WTC11 (cell line): ENCODE measurements around the gene MYO16. TPM values are rescaled to one million over a fixed set of nuclear protein-coding genes. Genes with fewer than 3 reads are reported as not detected.

Experiments
- ATAC-seq: fragments of 200-7000 bp; cut with Tn5 transposase; 2 replicates; pipeline ENCODE4 v1.10.0; 2021; ENCODE audit warnings: mild to moderate bottlenecking, moderate library complexity
- CTCF ChIA-PET: fragments of 300-600 bp; sonication (Branson Sonifier 250); formaldehyde crosslinking; loops from one replicate; lab custom pipeline; 2021; ENCODE audit warnings: antibody characterized with exemption; lab: Charles Lee
- POLR2A ChIA-PET: fragments of 350-600 bp; sonication (Branson Sonifier 250); formaldehyde crosslinking; loops from one replicate; lab custom pipeline; 2021; ENCODE audit warnings: antibody characterized with exemption; lab: Charles Lee
- DNase-seq: peaks from one replicate; pipeline ENCODE4 v3.0.0; 2021; ENCODE audit warnings: low spot score
- H3K27ac Mint-ChIP-seq: 2 replicates; pipeline ENCODE4 v1.8.0; 2021; ENCODE audit warnings: mixed read lengths
- H3K27me3 Mint-ChIP-seq: 2 replicates; pipeline ENCODE4 v1.8.0; 2021; ENCODE audit warnings: low read depth, mild to moderate bottlenecking, moderate library complexity, mixed read lengths
- H3K36me3 Mint-ChIP-seq: 2 replicates; pipeline ENCODE4 v1.8.0; 2021; ENCODE audit warnings: mixed read lengths
- H3K4me1 Mint-ChIP-seq: 2 replicates; pipeline ENCODE4 v1.8.0; 2022; ENCODE audit warnings: mixed read lengths
- H3K4me3 Mint-ChIP-seq: 2 replicates; pipeline ENCODE4 v1.8.0; 2021; ENCODE audit warnings: mild to moderate bottlenecking, moderate library complexity, mixed read lengths
- H3K9me3 Mint-ChIP-seq: 2 replicates; pipeline ENCODE4 v1.8.0; 2021; ENCODE audit warnings: mixed read lengths
- ATF1 ChIP-seq: sonication (generic); formaldehyde crosslinking; IDR thresholded peaks from 2 replicates; pipeline ENCODE4 v1.8.1; 2023; ENCODE audit warnings: mild to moderate bottlenecking, moderate library complexity, missing genetic modification reagents
- EMX1 ChIP-seq: fragments of 250-450 bp; sonication (Bioruptor Pico); IDR thresholded peaks from 2 replicates; pipeline ENCODE4 v1.8.0; 2021; ENCODE audit warnings: mild to moderate bottlenecking
- ETV6 ChIP-seq: sonication (generic); formaldehyde crosslinking; IDR thresholded peaks from 2 replicates; pipeline ENCODE4 v1.8.1; 2022; ENCODE audit warnings: mild to moderate bottlenecking, missing genetic modification reagents
- IRF2 ChIP-seq: sonication (generic); formaldehyde crosslinking; IDR thresholded peaks from 2 replicates; pipeline ENCODE4 v1.8.0; 2022; ENCODE audit warnings: low read depth, missing genetic modification reagents, borderline replicate concordance
- JAZF1 ChIP-seq: fragments of 250-450 bp; sonication (Bioruptor Pico); IDR thresholded peaks from 2 replicates; pipeline ENCODE4 v1.9.0; 2021; ENCODE audit warnings: moderate library complexity, mild to moderate bottlenecking, inconsistent platforms
- JUN ChIP-seq: sonication (generic); formaldehyde crosslinking; IDR thresholded peaks from 2 replicates; pipeline ENCODE4 v1.8.0; 2023; ENCODE audit warnings: mild to moderate bottlenecking, missing genetic modification reagents
- MXD4 ChIP-seq: fragments of 250-450 bp; sonication (Bioruptor Pico); IDR thresholded peaks from 2 replicates; pipeline ENCODE4 v1.8.0; 2021; ENCODE audit warnings: mild to moderate bottlenecking, moderate library complexity, borderline replicate concordance
- NFATC4 ChIP-seq: fragments of 250-450 bp; sonication (Bioruptor Pico); IDR thresholded peaks from 2 replicates; pipeline ENCODE4 v1.9.0; 2021; ENCODE audit warnings: mild to moderate bottlenecking
- NR2C2 ChIP-seq: sonication (generic); formaldehyde crosslinking; IDR thresholded peaks from 2 replicates; pipeline ENCODE4 v1.8.0; 2022; ENCODE audit warnings: mild to moderate bottlenecking, missing genetic modification reagents
- TP53 ChIP-seq: sonication (generic); formaldehyde crosslinking; IDR thresholded peaks from 2 replicates; pipeline ENCODE4 v1.8.1; 2023; ENCODE audit warnings: mild to moderate bottlenecking, missing genetic modification reagents
- ZNF671 ChIP-seq: fragments of 250-450 bp; sonication (Bioruptor Pico); IDR thresholded peaks from 2 replicates; pipeline ENCODE4 v1.8.0; 2021; ENCODE audit warnings: mild to moderate bottlenecking
- total RNA-seq: library from RNA; stranded (reverse); gene quantifications from 3 replicates; pipeline ENCODE4 v1.2.3, GENCODE V29; 2021
- TF ChIP-seq, protein P1 (sequence below): sonication (generic); formaldehyde crosslinking; IDR thresholded peaks from 2 replicates; pipeline ENCODE4 v1.8.0; 2022; ENCODE audit warnings: mild to moderate bottlenecking, missing genetic modification reagents
- TF ChIP-seq, protein P2 (sequence below): sonication (generic); formaldehyde crosslinking; IDR thresholded peaks from 2 replicates; pipeline ENCODE4 v1.8.1; 2023; ENCODE audit warnings: mild to moderate bottlenecking, moderate library complexity, missing genetic modification reagents
- TF ChIP-seq, protein P3 (sequence below): sonication (generic); formaldehyde crosslinking; IDR thresholded peaks from 2 replicates; pipeline ENCODE4 v1.8.1; 2022; ENCODE audit warnings: missing genetic modification reagents, borderline replicate concordance
- TF ChIP-seq, protein P4 (sequence below): sonication (generic); formaldehyde crosslinking; IDR thresholded peaks from 2 replicates; pipeline ENCODE4 v1.8.1; 2022; ENCODE audit warnings: low read depth, mild to moderate bottlenecking, moderate library complexity, missing genetic modification reagents, borderline replicate concordance
- TF ChIP-seq, protein P5 (sequence below): fragments of 250-450 bp; sonication (Bioruptor Pico); IDR thresholded peaks from 2 replicates; pipeline ENCODE4 v1.9.0; 2021; ENCODE audit warnings: mild to moderate bottlenecking, borderline replicate concordance
- TF ChIP-seq, protein P6 (sequence below): sonication (generic); formaldehyde crosslinking; IDR thresholded peaks from 2 replicates; pipeline ENCODE4 v1.8.0; 2022; ENCODE audit warnings: missing genetic modification reagents

The MYO16 gene
- total RNA-seq, 1 experiment from 2014 or later = 0.09 TPM

DNA sequence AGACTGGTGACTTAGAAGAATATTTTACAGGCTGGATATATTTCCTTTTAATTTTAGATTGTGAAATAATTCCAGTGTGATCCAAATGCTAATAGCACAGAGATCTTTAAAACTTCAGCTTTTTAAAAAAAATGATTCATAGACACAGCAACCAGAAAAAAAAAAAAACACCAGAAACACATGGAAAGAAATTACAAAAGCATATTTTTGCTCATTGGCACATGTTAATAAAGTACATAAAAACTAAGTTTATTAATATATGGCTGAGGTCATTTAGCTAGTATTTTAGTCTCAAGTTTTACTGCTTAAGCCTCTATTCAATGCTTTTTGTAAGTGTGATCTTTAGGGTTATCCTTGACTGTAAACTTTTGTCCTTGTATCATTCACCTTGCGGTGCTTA is 577 bp downstream of the MYO16 start (continued):
- TF ChIP-seq, protein P1, sequence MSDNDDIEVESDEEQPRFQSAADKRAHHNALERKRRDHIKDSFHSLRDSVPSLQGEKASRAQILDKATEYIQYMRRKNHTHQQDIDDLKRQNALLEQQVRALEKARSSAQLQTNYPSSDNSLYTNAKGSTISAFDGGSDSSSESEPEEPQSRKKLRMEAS (CRISPR knock-in tag) = no peak
- TF ChIP-seq EMX1 (CRISPR knock-in tag) = no peak
- TF ChIP-seq, protein P2, sequence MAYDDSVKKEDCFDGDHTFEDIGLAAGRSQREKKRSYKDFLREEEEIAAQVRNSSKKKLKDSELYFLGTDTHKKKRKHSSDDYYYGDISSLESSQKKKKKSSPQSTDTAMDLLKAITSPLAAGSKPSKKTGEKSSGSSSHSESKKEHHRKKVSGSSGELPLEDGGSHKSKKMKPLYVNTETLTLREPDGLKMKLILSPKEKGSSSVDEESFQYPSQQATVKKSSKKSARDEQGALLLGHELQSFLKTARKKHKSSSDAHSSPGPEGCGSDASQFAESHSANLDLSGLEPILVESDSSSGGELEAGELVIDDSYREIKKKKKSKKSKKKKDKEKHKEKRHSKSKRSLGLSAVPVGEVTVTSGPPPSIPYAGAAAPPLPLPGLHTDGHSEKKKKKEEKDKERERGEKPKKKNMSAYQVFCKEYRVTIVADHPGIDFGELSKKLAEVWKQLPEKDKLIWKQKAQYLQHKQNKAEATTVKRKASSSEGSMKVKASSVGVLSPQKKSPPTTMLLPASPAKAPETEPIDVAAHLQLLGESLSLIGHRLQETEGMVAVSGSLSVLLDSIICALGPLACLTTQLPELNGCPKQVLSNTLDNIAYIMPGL (CRISPR knock-in tag) = no peak
- TF ChIP-seq ZNF671 = no peak
- TF ChIP-seq TP53 (CRISPR knock-in tag) = no peak

DNA sequence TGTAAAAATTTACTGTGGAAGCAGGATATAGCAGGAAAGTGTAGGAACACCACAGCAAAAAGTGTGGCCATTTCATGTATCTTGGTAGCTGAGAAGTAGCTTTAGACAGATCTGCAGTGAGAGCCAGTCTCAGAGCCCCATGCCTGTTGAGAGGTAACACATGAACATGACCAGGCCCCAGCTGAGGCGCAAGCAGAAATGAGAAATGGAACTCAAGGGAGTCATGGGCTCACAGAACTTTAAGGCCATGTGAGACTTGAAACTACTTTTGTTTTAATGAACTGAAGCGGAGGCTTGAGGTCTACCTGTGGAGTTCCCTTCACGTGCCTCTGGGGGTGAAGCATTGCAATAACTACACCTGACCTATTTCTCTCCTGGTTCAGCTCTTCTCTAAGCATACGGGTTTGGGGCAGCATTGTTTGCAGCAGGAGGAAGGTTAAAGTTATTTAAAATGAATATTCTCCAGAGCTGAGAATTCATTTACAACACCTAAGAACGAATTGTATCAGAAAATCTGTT is 3.3 kb downstream of the MYO16 start:
- no peak overlapping the region for H3K4me3 Mint-ChIP-seq

DNA sequence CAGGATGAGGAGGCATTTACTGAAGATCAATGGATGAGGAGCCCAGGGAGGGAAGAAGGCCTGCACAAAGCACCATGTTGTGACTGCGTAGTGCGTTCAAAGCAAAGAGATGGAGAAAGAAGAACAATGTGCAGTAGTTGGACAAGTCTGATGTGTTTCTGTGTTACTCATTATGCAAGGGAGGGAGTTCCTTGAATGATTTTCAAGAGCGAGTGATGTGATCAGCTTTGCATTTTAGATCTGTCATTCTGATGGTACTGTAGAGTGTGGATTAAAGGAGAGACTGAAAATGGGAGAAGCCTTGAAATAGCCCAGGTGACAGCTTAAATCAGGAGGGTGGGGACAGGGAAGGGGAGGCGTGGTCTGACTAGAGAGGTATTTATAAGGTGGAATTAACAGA is 9.5 kb downstream of the MYO16 start:
- H3K36me3 Mint-ChIP-seq = no peaks in the 10 kb centered on the region
- DNase-seq = no peak
- POLR2A ChIA-PET = no interaction called here
- TF ChIP-seq ETV6 (CRISPR knock-in tag) (no peak), ATF1 (CRISPR knock-in tag) (no peak), JAZF1 (no peak), IRF2 (CRISPR knock-in tag) (no peak), NR2C2 (CRISPR knock-in tag) (no peak)
- TF ChIP-seq, protein P3, sequence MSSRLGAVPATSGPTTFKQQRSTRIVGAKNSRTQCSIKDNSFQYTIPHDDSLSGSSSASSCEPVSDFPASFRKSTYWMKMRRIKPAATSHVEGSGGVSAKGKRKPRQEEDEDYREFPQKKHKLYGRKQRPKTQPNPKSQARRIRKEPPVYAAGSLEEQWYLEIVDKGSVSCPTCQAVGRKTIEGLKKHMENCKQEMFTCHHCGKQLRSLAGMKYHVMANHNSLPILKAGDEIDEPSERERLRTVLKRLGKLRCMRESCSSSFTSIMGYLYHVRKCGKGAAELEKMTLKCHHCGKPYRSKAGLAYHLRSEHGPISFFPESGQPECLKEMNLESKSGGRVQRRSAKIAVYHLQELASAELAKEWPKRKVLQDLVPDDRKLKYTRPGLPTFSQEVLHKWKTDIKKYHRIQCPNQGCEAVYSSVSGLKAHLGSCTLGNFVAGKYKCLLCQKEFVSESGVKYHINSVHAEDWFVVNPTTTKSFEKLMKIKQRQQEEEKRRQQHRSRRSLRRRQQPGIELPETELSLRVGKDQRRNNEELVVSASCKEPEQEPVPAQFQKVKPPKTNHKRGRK (CRISPR knock-in tag) = no peak
- TF ChIP-seq, all 79 proteins: peak for 0
- no peak for ATAC-seq
- Mint-ChIP-seq H3K4me3 (no peak overlapping the region), H3K4me1 (peaks cover 2% of the 10 kb centered on the region; the same call in 1 of the 2 replicates), H3K27me3 (no peaks in the 10 kb centered on the region), H3K9me3 (peaks cover 6% of the 10 kb centered on the region), H3K27ac (no peak overlapping the region)
- CTCF ChIA-PET = no interaction called here

More for the DNA sequence above, 3.3 kb downstream of the MYO16 start:
- Mint-ChIP-seq H3K4me1 (peaks cover 5% of the 10 kb centered on the region; the same call in 1 of the 2 replicates), H3K36me3 (no peaks in the 10 kb centered on the region), H3K27ac (no peak overlapping the region), H3K27me3 (no peaks in the 10 kb centered on the region; the same call in 1 of the 2 replicates), H3K9me3 (peaks cover 8% of the 10 kb centered on the region)
- ChIA-PET CTCF (no interaction called here), POLR2A (no interaction called here)
- no peak for DNase-seq
- no peak for TF ChIP-seq JUN (CRISPR knock-in tag)
- TF ChIP-seq, protein P4, sequence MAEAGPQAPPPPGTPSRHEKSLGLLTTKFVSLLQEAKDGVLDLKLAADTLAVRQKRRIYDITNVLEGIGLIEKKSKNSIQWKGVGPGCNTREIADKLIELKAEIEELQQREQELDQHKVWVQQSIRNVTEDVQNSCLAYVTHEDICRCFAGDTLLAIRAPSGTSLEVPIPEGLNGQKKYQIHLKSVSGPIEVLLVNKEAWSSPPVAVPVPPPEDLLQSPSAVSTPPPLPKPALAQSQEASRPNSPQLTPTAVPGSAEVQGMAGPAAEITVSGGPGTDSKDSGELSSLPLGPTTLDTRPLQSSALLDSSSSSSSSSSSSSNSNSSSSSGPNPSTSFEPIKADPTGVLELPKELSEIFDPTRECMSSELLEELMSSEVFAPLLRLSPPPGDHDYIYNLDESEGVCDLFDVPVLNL (CRISPR knock-in tag) = no peak
- TF ChIP-seq, all 79 proteins: peak for 0
- ATAC-seq = no peak

DNA sequence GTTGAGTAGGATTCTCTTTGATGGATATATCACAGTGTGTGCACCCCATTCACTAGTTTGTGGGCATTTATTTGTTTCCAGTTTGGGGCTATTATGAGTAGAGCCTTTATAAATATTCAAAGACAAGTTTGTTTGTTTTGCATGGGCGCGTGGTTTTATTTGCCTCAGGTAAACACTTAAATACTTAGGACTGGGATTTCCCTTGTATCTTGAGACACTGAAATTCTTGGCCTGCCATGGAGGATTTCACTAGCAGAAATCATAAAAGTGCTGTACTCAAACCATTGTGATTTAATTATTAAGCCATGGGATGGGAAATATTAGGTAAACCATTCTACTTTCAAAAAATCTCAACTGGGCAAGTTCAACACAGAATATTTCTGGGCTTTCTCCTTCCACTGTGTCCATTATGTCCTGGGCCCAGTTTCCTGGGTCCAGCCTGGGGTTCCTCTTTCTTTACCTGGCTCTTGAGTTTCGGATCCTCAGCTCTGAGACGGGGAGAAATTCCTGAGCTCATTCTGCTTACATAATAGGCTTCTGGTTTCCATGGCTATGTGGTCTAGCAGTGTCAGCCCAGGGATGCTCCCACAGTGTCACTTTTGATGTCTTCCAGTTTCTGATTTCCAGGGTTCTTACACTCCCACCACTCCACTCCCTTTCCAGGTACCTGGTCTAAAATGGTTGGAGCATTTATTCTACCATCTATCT is 14.4 kb downstream of the MYO16 start:
- POLR2A ChIA-PET = no interaction called here
- no peaks in the 10 kb centered on the region for H3K36me3 Mint-ChIP-seq
- ATAC-seq (no peak), DNase-seq (no peak)
- H3K4me1 Mint-ChIP-seq = peaks cover 2% of the 10 kb centered on the region; the same call in 1 of the 2 replicates
- H3K9me3 Mint-ChIP-seq = peaks cover 24% of the 10 kb centered on the region
- CTCF ChIA-PET = no interaction called here
- H3K27ac Mint-ChIP-seq = no peak overlapping the region
- no peaks in the 10 kb centered on the region for H3K27me3 Mint-ChIP-seq
- no peak overlapping the region for H3K4me3 Mint-ChIP-seq
- TF ChIP-seq ZNF671 = no peak
- TF ChIP-seq, protein P5, sequence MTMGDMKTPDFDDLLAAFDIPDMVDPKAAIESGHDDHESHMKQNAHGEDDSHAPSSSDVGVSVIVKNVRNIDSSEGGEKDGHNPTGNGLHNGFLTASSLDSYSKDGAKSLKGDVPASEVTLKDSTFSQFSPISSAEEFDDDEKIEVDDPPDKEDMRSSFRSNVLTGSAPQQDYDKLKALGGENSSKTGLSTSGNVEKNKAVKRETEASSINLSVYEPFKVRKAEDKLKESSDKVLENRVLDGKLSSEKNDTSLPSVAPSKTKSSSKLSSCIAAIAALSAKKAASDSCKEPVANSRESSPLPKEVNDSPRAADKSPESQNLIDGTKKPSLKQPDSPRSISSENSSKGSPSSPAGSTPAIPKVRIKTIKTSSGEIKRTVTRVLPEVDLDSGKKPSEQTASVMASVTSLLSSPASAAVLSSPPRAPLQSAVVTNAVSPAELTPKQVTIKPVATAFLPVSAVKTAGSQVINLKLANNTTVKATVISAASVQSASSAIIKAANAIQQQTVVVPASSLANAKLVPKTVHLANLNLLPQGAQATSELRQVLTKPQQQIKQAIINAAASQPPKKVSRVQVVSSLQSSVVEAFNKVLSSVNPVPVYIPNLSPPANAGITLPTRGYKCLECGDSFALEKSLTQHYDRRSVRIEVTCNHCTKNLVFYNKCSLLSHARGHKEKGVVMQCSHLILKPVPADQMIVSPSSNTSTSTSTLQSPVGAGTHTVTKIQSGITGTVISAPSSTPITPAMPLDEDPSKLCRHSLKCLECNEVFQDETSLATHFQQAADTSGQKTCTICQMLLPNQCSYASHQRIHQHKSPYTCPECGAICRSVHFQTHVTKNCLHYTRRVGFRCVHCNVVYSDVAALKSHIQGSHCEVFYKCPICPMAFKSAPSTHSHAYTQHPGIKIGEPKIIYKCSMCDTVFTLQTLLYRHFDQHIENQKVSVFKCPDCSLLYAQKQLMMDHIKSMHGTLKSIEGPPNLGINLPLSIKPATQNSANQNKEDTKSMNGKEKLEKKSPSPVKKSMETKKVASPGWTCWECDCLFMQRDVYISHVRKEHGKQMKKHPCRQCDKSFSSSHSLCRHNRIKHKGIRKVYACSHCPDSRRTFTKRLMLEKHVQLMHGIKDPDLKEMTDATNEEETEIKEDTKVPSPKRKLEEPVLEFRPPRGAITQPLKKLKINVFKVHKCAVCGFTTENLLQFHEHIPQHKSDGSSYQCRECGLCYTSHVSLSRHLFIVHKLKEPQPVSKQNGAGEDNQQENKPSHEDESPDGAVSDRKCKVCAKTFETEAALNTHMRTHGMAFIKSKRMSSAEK (CRISPR knock-in tag) = no peak
- TF ChIP-seq, protein P6, sequence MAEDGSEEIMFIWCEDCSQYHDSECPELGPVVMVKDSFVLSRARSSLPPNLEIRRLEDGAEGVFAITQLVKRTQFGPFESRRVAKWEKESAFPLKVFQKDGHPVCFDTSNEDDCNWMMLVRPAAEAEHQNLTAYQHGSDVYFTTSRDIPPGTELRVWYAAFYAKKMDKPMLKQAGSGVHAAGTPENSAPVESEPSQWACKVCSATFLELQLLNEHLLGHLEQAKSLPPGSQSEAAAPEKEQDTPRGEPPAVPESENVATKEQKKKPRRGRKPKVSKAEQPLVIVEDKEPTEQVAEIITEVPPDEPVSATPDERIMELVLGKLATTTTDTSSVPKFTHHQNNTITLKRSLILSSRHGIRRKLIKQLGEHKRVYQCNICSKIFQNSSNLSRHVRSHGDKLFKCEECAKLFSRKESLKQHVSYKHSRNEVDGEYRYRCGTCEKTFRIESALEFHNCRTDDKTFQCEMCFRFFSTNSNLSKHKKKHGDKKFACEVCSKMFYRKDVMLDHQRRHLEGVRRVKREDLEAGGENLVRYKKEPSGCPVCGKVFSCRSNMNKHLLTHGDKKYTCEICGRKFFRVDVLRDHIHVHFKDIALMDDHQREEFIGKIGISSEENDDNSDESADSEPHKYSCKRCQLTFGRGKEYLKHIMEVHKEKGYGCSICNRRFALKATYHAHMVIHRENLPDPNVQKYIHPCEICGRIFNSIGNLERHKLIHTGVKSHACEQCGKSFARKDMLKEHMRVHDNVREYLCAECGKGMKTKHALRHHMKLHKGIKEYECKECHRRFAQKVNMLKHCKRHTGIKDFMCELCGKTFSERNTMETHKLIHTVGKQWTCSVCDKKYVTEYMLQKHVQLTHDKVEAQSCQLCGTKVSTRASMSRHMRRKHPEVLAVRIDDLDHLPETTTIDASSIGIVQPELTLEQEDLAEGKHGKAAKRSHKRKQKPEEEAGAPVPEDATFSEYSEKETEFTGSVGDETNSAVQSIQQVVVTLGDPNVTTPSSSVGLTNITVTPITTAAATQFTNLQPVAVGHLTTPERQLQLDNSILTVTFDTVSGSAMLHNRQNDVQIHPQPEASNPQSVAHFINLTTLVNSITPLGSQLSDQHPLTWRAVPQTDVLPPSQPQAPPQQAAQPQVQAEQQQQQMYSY (CRISPR knock-in tag) = no peak
- TF ChIP-seq NFATC4 (CRISPR knock-in tag) = no peak
- no peak for TF ChIP-seq MXD4 (CRISPR knock-in tag)
